ENCODE data around the gene PPCDC.

- TF ChIP-seq TCF12 (IDR thresholded peaks at IDR 0.05; ENCODE audit: low read depth) (no peak), EP300 (IDR thresholded peaks at IDR 0.05; ENCODE audit: borderline replicate concordance) (no peak), RAD21 (IDR thresholded peaks at IDR 0.05; ENCODE audit: low read depth) (no peak), MAX (IDR thresholded peaks at IDR 0.05) (no peak)
These were observed 29.8 kb downstream of the PPCDC start for GRCh38 chr15:75052972-75053747.

Measured in Ishikawa (cell line).